Epithelial cell of esophagus (primary cell): Measurements from ENCODE around the gene PDE5A.

ENCODE experiments used
- DNase-seq: peaks from one replicate; pipeline ENCODE4 v3.0.0; 2010; ENCODE audit warnings: low read depth
- H3K4me3 ChIP-seq: 2 replicates; pipeline ENCODE4 v1.5.1; 2011; ENCODE audit warnings: mild to moderate bottlenecking, low read length, control low read depth
- TF ChIP-seq, protein P1 (sequence below): IDR thresholded peaks from 2 replicates; pipeline ENCODE4 v1.5.1; 2011; ENCODE audit warnings: low read depth, mild to moderate bottlenecking, low read length, control low read depth, inconsistent platforms; ENCODE audit not compliant: insufficient read depth; ENCODE audit errors: missing control alignments

PDE5A gene

DNA sequence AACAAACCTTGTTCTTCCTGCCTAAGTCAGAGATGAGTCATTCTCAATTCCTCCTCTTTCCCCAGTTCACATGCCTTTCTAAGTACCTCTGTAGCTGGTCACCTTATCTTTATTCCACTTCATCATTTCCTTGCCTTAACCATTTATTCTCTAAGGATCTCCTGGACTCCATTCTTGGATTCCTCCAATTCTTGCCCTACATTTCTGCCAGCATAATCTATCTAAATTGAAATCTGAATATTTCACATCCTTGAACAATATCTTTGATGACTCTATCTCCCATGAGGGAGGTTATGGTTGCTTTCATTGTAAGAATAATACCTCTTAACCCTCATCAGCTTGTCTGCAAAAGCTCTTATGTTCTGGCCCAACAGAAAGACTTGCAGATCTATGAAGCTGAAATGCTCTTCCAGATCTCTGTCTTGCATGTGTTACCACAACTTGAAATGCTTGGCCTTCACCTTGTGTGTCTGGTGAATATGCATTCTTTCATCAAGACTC lies 28.6 kb upstream of the PDE5A start:
- TF ChIP-seq, protein P1, sequence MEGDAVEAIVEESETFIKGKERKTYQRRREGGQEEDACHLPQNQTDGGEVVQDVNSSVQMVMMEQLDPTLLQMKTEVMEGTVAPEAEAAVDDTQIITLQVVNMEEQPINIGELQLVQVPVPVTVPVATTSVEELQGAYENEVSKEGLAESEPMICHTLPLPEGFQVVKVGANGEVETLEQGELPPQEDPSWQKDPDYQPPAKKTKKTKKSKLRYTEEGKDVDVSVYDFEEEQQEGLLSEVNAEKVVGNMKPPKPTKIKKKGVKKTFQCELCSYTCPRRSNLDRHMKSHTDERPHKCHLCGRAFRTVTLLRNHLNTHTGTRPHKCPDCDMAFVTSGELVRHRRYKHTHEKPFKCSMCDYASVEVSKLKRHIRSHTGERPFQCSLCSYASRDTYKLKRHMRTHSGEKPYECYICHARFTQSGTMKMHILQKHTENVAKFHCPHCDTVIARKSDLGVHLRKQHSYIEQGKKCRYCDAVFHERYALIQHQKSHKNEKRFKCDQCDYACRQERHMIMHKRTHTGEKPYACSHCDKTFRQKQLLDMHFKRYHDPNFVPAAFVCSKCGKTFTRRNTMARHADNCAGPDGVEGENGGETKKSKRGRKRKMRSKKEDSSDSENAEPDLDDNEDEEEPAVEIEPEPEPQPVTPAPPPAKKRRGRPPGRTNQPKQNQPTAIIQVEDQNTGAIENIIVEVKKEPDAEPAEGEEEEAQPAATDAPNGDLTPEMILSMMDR, result no peak
- no peak overlapping the region for H3K4me3 ChIP-seq
- DNase-seq, result peak; percentile 65

DNA sequence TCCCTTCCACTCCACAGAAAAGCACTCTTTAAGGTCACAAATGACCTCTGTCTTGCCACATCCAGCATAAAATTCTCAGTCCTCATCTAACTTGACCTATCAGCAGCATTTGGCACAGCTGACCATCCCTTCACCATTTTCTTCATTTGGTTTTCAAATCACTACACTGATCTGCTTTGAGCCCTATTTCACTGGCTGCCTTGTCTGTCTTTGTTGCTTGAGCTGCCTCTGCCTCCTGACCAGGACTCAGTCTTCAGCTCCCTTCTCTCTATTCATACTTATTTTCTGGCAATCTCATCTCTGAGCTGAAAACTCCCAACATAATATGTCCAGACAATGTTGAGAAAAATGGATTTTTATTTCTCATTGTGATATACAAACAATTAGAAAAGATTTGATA lies 27.7 kb upstream of the PDE5A start:
- no peak for DNase-seq
- H3K4me3 ChIP-seq, result no peak overlapping the region
- TF ChIP-seq, protein P1, result no peak

- no peak for DNase-seq
- TF ChIP-seq, protein P1, result no peak
- H3K4me3 ChIP-seq, result no peak overlapping the region
Observed at GRCh38 chr4:119655111-119655837, 26.7 kb upstream of the PDE5A start.

GRCh38 chr4:119653990-119654389 lies 25.4 kb upstream of the PDE5A start:
- DNase-seq, result no peak
- TF ChIP-seq, protein P1, result no peak
- H3K4me3 ChIP-seq, result no peak overlapping the region

DNA sequence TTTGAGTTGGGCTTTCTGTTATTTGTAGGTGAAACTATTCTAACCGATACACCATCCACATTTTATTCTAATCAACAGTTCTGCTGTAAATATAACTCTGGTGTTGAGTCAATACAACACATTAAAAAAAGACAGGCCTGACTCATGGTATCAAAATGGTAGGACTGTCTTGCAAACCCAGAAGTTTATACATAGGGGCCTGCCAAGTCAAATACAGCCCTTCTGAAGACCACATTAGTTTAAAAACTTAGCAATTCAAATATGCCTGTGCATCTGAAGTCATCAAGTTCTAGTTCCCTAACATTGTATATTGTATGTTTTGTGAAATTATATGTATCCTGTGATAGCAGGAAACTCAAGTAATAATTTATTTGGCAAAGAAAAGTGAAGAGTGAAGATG lies 24.4 kb upstream of the PDE5A start:
- no peak overlapping the region for H3K4me3 ChIP-seq
- TF ChIP-seq, protein P1, result no peak
- DNase-seq, result no peak

DNA sequence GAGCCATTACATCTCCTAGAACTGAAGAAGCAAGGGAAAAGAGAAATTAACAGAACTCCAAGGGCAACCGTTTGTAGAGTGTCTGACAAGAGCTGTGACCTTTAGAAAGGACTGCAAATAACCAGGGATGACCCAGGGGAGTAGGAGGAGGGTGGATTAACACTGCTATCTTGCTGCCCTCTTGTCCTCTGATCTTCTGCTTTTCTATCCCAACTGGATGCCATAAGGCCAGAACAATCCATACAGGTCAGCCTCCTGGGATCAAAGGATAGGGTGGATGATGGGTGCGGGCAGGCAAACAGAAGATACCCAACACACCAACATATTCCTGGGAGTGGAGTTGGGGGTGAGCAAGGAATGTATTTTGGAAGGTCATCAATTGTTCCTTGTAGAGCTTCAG lies 19.8 kb upstream of the PDE5A start:
- no peak for DNase-seq
- TF ChIP-seq, protein P1, result no peak
- no peak overlapping the region for H3K4me3 ChIP-seq

DNA sequence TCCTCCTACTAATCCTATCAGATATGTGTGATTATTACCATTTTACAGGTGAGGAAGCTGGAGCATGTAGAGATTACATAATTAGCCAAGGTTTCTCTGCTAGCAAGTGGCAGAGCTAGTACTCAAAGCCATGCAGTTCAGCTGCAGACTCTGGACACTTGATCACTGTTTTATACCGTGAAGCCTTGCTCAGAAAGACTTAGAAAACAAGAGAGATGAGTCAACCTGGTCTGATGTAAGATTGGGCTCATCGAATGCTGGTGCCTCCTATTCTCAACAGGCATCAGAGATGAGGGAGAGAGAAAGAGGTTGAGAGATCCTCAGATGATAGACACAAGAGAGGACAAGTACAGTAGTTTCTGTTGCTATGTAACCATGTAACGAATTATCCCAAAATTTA lies 19.0 kb upstream of the PDE5A start:
- no peak overlapping the region for H3K4me3 ChIP-seq
- peak; percentile 47 for DNase-seq
- TF ChIP-seq, protein P1, result no peak
